OCI-LY3 (cell line): ENCODE measurements around the gene ANKS6.

ENCODE experiments used
- H2AFZ ChIP-seq: fragments of 200-600, 300-600 bp; shearing (Covaris generic); 2 replicates; pipeline ENCODE4 v1.6.0; 2014; ENCODE audit warnings: antibody characterized with exemption, low read depth, low read length
- H3K27ac ChIP-seq: fragments of 200-600, 300-600 bp; sonication (generic); 2 replicates; pipeline ENCODE4 v1.5.1; 2014; ENCODE audit warnings: mild to moderate bottlenecking, low read length, moderate library complexity, mixed read lengths
- H3K27me3 ChIP-seq: fragments of 200-600, 300-600 bp; sonication (generic); 2 replicates; pipeline ENCODE4 v1.6.1; 2014; ENCODE audit warnings: low read depth, low read length, mixed read lengths
- H3K36me3 ChIP-seq: fragments of 200-600, 300-600 bp; sonication (generic); replicated peaks from 2 replicates; pipeline ENCODE3; 2014; ENCODE audit warnings: low read depth, low read length, mixed read lengths
- H3K4me1 ChIP-seq: fragments of 300-600, 200-600 bp; sonication (generic); 2 replicates; pipeline ENCODE4 v1.6.1; 2014; ENCODE audit warnings: low read length, mixed read lengths
- H3K4me2 ChIP-seq: fragments of 200-600, 300-600 bp; sonication (generic); 2 replicates; pipeline ENCODE4 v1.6.1; 2014; ENCODE audit warnings: low read length, mixed read lengths
- H3K4me3 ChIP-seq: fragments of 300-600, 200-600 bp; sonication (generic); 2 replicates; pipeline ENCODE4 v1.5.1; 2014; ENCODE audit warnings: antibody characterized with exemption, mild to moderate bottlenecking, low read length, moderate library complexity
- H3K79me2 ChIP-seq: fragments of 300-600, 200-600 bp; shearing (Covaris generic); 2 replicates; pipeline ENCODE4 v1.6.1; 2014; ENCODE audit warnings: mild to moderate bottlenecking, low read length, mixed read lengths
- H3K9ac ChIP-seq: fragments of 300-600, 200-600 bp; shearing (Covaris generic); 2 replicates; pipeline ENCODE4 v1.6.0; 2014; ENCODE audit warnings: mild to moderate bottlenecking, low read length, moderate library complexity
- H3K9me3 ChIP-seq: fragments of 200-600, 300-600 bp; shearing (Covaris generic); 2 replicates; pipeline ENCODE4 v1.6.1; 2014; ENCODE audit warnings: low read length, mixed read lengths; ENCODE audit not compliant: insufficient read depth
- H4K20me1 ChIP-seq: fragments of 200-600, 300-600 bp; sonication (generic); 2 replicates; pipeline ENCODE4 v1.6.1; 2016; ENCODE audit warnings: low read length, mixed read lengths; ENCODE audit not compliant: insufficient read depth
- EZH2phosphoT487 ChIP-seq: fragments of 200-600 bp; shearing (Covaris generic); IDR thresholded peaks from 2 replicates; pipeline ENCODE4 v1.6.1; 2018; ENCODE audit warnings: antibody characterized with exemption, mixed run types, low read depth
- TF ChIP-seq, protein P1 (sequence below): fragments of 200-600, 300-600 bp; sonication (generic); IDR thresholded peaks from 2 replicates; pipeline ENCODE4 v1.5.1; 2014; ENCODE audit warnings: antibody characterized with exemption, low read length, low read depth

The ANKS6 gene

DNA sequence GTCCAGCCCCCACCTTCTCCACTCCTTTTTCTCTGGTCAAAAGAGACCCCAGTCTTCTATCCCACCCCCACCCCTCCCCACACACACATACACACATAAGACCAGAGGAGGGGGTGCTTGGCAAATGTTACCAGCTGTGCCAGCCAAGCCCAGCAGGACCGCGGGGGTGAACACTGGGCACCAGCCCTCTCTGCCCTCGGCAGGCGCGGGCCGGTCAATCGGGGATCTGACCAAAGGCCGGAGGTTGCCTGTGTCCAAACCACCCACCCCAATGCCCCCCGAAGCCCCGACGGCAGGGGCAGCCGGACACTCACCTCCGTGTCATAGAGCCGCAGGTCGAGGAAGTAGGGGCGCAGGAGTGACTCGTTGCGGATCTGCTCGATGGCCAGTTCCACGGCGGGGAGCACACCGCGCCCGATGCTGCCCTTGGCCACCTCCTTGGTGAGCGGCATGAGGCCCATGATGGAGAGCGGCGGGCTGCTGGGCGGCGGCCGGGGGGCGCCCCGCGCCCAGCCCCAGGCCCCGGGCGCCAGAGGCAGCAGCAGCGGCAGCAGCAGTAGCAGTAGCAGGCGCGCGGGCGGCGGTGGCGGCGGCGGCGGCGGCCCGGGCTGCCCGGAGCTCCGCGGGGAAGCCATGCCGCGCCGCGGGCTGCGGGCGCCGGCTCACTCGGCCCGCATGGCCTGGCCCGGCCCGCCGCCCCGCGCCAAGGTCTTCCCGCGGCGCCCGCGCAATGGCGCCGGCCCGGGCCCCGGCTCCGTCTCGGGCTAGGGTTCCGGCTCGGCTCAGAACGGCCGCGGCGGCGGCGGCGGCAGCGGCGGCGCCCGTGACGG is 88.0 kb downstream of the ANKS6 start:
- Histone ChIP-seq H3K36me3 (no peaks in the 10 kb centered on the region), H3K9me3 (no peaks in the 10 kb centered on the region), H2AFZ (no peak overlapping the region), H3K27me3 (peaks cover 6% of the 10 kb centered on the region; the same call in 1 of the 2 replicates), H3K4me2 (no peak overlapping the region), H3K4me1 (peaks cover 6% of the 10 kb centered on the region; the same call in 1 of the 2 replicates), H3K4me3 (no peak overlapping the region), H4K20me1 (no peaks in the 10 kb centered on the region), H3K9ac (no peak overlapping the region), H3K79me2 (no peaks in the 10 kb centered on the region), H3K27ac (no peak overlapping the region)
- no peak for TF ChIP-seq EZH2phosphoT487
- TF ChIP-seq, protein P1, sequence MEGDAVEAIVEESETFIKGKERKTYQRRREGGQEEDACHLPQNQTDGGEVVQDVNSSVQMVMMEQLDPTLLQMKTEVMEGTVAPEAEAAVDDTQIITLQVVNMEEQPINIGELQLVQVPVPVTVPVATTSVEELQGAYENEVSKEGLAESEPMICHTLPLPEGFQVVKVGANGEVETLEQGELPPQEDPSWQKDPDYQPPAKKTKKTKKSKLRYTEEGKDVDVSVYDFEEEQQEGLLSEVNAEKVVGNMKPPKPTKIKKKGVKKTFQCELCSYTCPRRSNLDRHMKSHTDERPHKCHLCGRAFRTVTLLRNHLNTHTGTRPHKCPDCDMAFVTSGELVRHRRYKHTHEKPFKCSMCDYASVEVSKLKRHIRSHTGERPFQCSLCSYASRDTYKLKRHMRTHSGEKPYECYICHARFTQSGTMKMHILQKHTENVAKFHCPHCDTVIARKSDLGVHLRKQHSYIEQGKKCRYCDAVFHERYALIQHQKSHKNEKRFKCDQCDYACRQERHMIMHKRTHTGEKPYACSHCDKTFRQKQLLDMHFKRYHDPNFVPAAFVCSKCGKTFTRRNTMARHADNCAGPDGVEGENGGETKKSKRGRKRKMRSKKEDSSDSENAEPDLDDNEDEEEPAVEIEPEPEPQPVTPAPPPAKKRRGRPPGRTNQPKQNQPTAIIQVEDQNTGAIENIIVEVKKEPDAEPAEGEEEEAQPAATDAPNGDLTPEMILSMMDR: no peak

- H3K9ac ChIP-seq: no peak overlapping the region
- no peaks in the 10 kb centered on the region for H4K20me1 ChIP-seq
- H3K27ac ChIP-seq: no peak overlapping the region
- no peaks in the 10 kb centered on the region for H3K9me3 ChIP-seq
- peaks cover 6% of the 10 kb centered on the region; the same call in 1 of the 2 replicates for H3K27me3 ChIP-seq
- no peak overlapping the region for H3K4me2 ChIP-seq
- H3K79me2 ChIP-seq: no peaks in the 10 kb centered on the region
- no peak overlapping the region for H3K4me3 ChIP-seq
- H3K36me3 ChIP-seq: no peaks in the 10 kb centered on the region
- H3K4me1 ChIP-seq: no peaks in the 10 kb centered on the region
- H2AFZ ChIP-seq: no peak overlapping the region
- TF ChIP-seq, protein P1: no peak
- no peak for TF ChIP-seq EZH2phosphoT487
Observed at GRCh38 chr9:98707166-98708102, 88.9 kb downstream of the ANKS6 start.

DNA sequence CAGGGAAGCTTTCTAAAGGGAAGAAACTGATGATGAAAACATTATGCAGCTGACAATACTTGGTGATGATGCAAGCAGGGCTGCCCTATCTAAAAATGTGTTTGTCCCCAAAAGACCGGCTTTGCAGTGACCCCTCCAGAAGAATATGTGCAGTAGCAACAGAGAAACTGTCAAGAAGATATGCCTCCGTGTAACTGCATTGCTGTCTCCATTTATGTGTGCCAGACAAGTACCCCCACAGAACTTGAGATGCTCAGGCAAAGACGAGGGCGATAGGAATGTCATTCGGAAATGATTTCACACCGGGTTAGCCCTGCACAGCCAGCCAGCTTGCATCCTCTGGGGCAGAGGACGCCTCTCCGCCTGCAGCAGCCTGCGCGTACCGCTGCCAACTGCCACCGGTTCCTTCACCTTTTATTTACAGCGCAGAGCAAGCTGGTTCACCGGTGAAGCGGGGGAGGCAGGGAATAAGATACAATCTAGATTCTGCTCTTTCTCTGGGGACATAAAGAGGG is 89.6 kb downstream of the ANKS6 start:
- H3K27ac ChIP-seq: no peak overlapping the region
- no peak overlapping the region for H3K4me3 ChIP-seq
- H3K27me3 ChIP-seq: peaks cover 6% of the 10 kb centered on the region; the same call in 1 of the 2 replicates
- H4K20me1 ChIP-seq: no peaks in the 10 kb centered on the region
- H3K4me1 ChIP-seq: no peaks in the 10 kb centered on the region
- TF ChIP-seq, protein P1: no peak
- no peak for TF ChIP-seq EZH2phosphoT487
- no peak overlapping the region for H3K4me2 ChIP-seq
- H3K9ac ChIP-seq: no peak overlapping the region
- no peak overlapping the region for H2AFZ ChIP-seq
- no peaks in the 10 kb centered on the region for H3K36me3 ChIP-seq
- H3K79me2 ChIP-seq: no peaks in the 10 kb centered on the region
- no peaks in the 10 kb centered on the region for H3K9me3 ChIP-seq
